MM.1S (cell line): ENCODE measurements around the gene TRAPPC3.

ENCODE experiments used
- DNase-seq: peaks from one replicate; pipeline ENCODE4 v3.0.0-alpha.2; 2015
- H2AFZ ChIP-seq: fragments of 300-600 bp; sonication (generic); 2 replicates; pipeline ENCODE4 v1.6.0; 2016; ENCODE audit warnings: antibody characterized with exemption, low read length
- H3F3A ChIP-seq: fragments of 300-600 bp; sonication (generic); 2 replicates; pipeline ENCODE4 v1.6.1; 2016; ENCODE audit warnings: mild to moderate bottlenecking, antibody characterized with exemption, low read length, moderate library complexity, mixed read lengths; ENCODE audit not compliant: insufficient read depth
- H3K27ac ChIP-seq: fragments of 300-600 bp; sonication (generic); 2 replicates; pipeline ENCODE4 v1.5.1; 2016; ENCODE audit warnings: mild to moderate bottlenecking, low read length
- H3K27me3 ChIP-seq: fragments of 300-600 bp; sonication (generic); replicated peaks from 2 replicates; pipeline ENCODE4 v1.6.0; 2016; ENCODE audit warnings: low read length; ENCODE audit not compliant: insufficient read depth
- H3K36me3 ChIP-seq: fragments of 300-600 bp; sonication (generic); replicated peaks from 2 replicates; pipeline ENCODE4 v1.6.1; 2016; ENCODE audit warnings: mild to moderate bottlenecking, low read length, mixed read lengths; ENCODE audit not compliant: insufficient read depth
- H3K4me1 ChIP-seq: fragments of 300-600 bp; sonication (generic); 2 replicates; pipeline ENCODE4 v1.6.1; 2016; ENCODE audit warnings: low read length, mixed read lengths
- H3K4me2 ChIP-seq: fragments of 300-600 bp; sonication (generic); 2 replicates; pipeline ENCODE4 v1.6.0; 2016; ENCODE audit warnings: low read depth, low read length
- H3K4me3 ChIP-seq: fragments of 300-600 bp; sonication (generic); 2 replicates; pipeline ENCODE4 v1.5.1; 2016; ENCODE audit warnings: low read length, mixed read lengths
- H3K79me2 ChIP-seq: fragments of 300-600 bp; sonication (generic); 2 replicates; pipeline ENCODE4 v1.6.1; 2016; ENCODE audit warnings: mixed run types, low read length, mixed read lengths
- H3K9ac ChIP-seq: fragments of 300-600 bp; sonication (generic); 2 replicates; pipeline ENCODE4 v1.6.1; 2016; ENCODE audit warnings: low read length, mixed read lengths
- H3K9me2 ChIP-seq: fragments of 300-600 bp; sonication (generic); replicated peaks from 2 replicates; pipeline ENCODE4 v1.6.1; 2016; ENCODE audit warnings: mild to moderate bottlenecking, low read length, mixed read lengths; ENCODE audit not compliant: insufficient read depth
- H3K9me3 ChIP-seq: fragments of 300-600 bp; sonication (generic); replicated peaks from 2 replicates; pipeline ENCODE4 v1.6.1; 2016; ENCODE audit warnings: mild to moderate bottlenecking, low read length, mixed read lengths; ENCODE audit not compliant: insufficient read depth
- H4K20me1 ChIP-seq: fragments of 300-600 bp; sonication (generic); 2 replicates; pipeline ENCODE4 v1.6.1; 2016; ENCODE audit warnings: mild to moderate bottlenecking, low read length, moderate library complexity, mixed read lengths; ENCODE audit not compliant: insufficient read depth
- CTCF ChIP-seq: fragments of 300-600 bp; sonication (generic); IDR thresholded peaks from 2 replicates; pipeline ENCODE4 v1.5.1; 2016; ENCODE audit warnings: antibody characterized with exemption, low read length, mixed read lengths
- EZH2 ChIP-seq: fragments of 300-600 bp; sonication (generic); optimal IDR thresholded peaks from 2 replicates; pipeline ENCODE3; 2017; ENCODE audit warnings: low read depth, mild to moderate bottlenecking, antibody characterized with exemption, low read length, mixed read lengths
- EZH2phosphoT487 ChIP-seq: fragments of 300-600 bp; sonication (generic); IDR thresholded peaks from 2 replicates; pipeline ENCODE4 v1.6.1; 2018; ENCODE audit warnings: antibody characterized with exemption, low read length

The TRAPPC3 gene

GRCh38 chr1:36165145-36165544, 15.9 kb upstream of the TRAPPC3 start:
- no peak overlapping the region for H3K9ac ChIP-seq
- no peaks in the 10 kb centered on the region for H3K27me3 ChIP-seq
- no peaks in the 10 kb centered on the region for H3K36me3 ChIP-seq
- no peak overlapping the region for H3K27ac ChIP-seq
- H3K79me2 ChIP-seq = peaks cover 96% of the 10 kb centered on the region
- no peaks in the 10 kb centered on the region for H3F3A ChIP-seq
- DNase-seq = no peak
- H3K4me1 ChIP-seq = peaks cover 7% of the 10 kb centered on the region
- no peaks in the 10 kb centered on the region for H3K9me2 ChIP-seq
- TF ChIP-seq EZH2phosphoT487 (no peak), CTCF (no peak), EZH2 (no peak)
- no peak overlapping the region for H3K4me2 ChIP-seq
- H3K4me3 ChIP-seq = no peak overlapping the region
- no peaks in the 10 kb centered on the region for H3K9me3 ChIP-seq
- H2AFZ ChIP-seq = no peak overlapping the region
- H4K20me1 ChIP-seq = no peaks in the 10 kb centered on the region; the same call in 1 of the 2 replicates

DNA sequence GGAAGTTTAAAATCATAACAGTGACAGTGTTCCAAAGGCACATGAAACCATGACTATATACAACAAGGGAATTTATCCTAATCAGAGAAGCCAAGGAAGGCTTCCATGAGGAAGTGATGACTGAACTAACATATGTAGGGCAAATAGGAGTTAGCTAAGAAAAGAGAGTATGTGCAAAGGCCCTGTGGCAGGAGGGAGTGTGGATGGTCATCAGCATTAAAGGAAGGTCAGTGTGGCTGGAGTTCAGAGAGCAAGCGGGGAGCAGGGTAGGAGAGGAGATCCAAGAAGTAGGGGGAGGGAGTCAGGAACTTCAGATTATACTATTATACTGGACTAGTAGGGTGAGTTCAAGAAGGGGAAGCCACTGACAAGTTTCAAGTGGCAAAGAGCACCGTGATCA, 15.1 kb upstream of the TRAPPC3 start:
- H3K9me2 ChIP-seq = no peaks in the 10 kb centered on the region
- TF ChIP-seq CTCF (no peak), EZH2 (no peak)
- peaks cover 15% of the 10 kb centered on the region for H3K4me1 ChIP-seq
- no peak overlapping the region for H3K4me2 ChIP-seq
- H3K4me3 ChIP-seq = no peak overlapping the region
- no peak overlapping the region for H3K27ac ChIP-seq
- no peak overlapping the region for H3K9ac ChIP-seq
- DNase-seq = no peak
- H3K36me3 ChIP-seq = no peaks in the 10 kb centered on the region
- H4K20me1 ChIP-seq = no peaks in the 10 kb centered on the region; the same call in 1 of the 2 replicates
- no peaks in the 10 kb centered on the region for H3K27me3 ChIP-seq
- H3K9me3 ChIP-seq = no peaks in the 10 kb centered on the region
- H3F3A ChIP-seq = 0 out of 2 replicates have a peak, but pooled peaks cover 4% of the 10 kb centered on the region
- peaks cover 96% of the 10 kb centered on the region for H3K79me2 ChIP-seq
- no peak overlapping the region for H2AFZ ChIP-seq

GRCh38 chr1:36163426-36163825, 14.1 kb upstream of the TRAPPC3 start:
- Histone ChIP-seq H3K27ac (no peak overlapping the region), H3K9ac (no peak overlapping the region), H3F3A (0 out of 2 replicates have a peak, but pooled peaks cover 5% of the 10 kb centered on the region), H3K4me2 (no peak overlapping the region), H2AFZ (no peak overlapping the region), H3K27me3 (no peaks in the 10 kb centered on the region), H3K9me2 (no peaks in the 10 kb centered on the region), H3K4me3 (no peak overlapping the region), H3K9me3 (no peaks in the 10 kb centered on the region), H4K20me1 (no peaks in the 10 kb centered on the region; the same call in 1 of the 2 replicates), H3K36me3 (no peaks in the 10 kb centered on the region), H3K4me1 (peaks cover 18% of the 10 kb centered on the region), H3K79me2 (peaks cover 97% of the 10 kb centered on the region)
- no peak for DNase-seq
- TF ChIP-seq EZH2phosphoT487 (no peak), CTCF (no peak), EZH2 (no peak)
